Activated naive CD4-positive, alpha-beta T cell treated with anti-CD3 and anti-CD28 coated beads, Interleukin-2, amount 50 U/mL, for 24 hours (primary cell): ENCODE data around the gene KLHL14.
"Not testable (repeated sequence)": the region's sequence is repeated elsewhere in the genome, so short reads cannot be mapped to it uniquely, and the experiment has no call there.

ENCODE experiments used
- H3K27ac Mint-ChIP-seq: one replicate; pipeline ENCODE4 v1.8.0; 2021; ENCODE audit warnings: mild to moderate bottlenecking, mixed read lengths
- H3K27me3 Mint-ChIP-seq: one replicate; pipeline ENCODE4 v1.8.0; 2021; ENCODE audit warnings: mixed read lengths
- H3K36me3 Mint-ChIP-seq: one replicate; pipeline ENCODE4 v1.8.0; 2021; ENCODE audit warnings: mixed read lengths
- H3K4me1 Mint-ChIP-seq: one replicate; pipeline ENCODE4 v1.8.0; 2021; ENCODE audit warnings: mixed read lengths
- H3K4me3 Mint-ChIP-seq: one replicate; pipeline ENCODE4 v1.8.0; 2021; ENCODE audit warnings: mild to moderate bottlenecking, mixed read lengths
- H3K9me3 Mint-ChIP-seq: one replicate; pipeline ENCODE4 v1.8.0; 2021; ENCODE audit warnings: mixed read lengths

Gene KLHL14

GRCh38 chr18:32654507-32654906 is 118.3 kb downstream of the KLHL14 start:
- not testable (repeated sequence) for H3K36me3 Mint-ChIP-seq, H3K9me3 Mint-ChIP-seq, H3K4me1 Mint-ChIP-seq, H3K27ac Mint-ChIP-seq, H3K4me3 Mint-ChIP-seq
- H3K27me3 Mint-ChIP-seq = peaks cover 11% of the 10 kb centered on the region

DNA sequence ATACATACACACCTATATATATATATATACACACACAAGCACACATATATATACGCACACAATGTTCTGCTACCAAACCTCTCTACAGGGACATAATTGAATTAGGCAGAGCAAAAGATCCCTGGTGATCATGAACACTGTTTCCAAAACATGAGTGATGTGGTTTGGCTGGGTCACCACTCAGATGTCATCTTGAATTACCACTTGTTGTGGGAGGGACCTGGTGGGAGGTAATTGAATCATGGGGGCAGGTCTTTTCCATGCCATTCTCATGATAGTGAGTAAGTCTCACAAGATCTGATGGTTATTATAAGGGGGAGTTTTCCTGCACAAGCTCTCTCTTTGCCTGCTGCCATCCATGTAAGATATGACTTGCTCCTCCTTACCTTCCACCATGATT is 135.2 kb downstream of the KLHL14 start:
- H3K27me3 Mint-ChIP-seq, H3K4me1 Mint-ChIP-seq, H3K36me3 Mint-ChIP-seq: not testable (repeated sequence)

GRCh38 chr18:32637226-32637625 is 135.6 kb downstream of the KLHL14 start:
- Mint-ChIP-seq H3K36me3 (no peaks in the 10 kb centered on the region), H3K4me1 (no peaks in the 10 kb centered on the region), H3K27me3 (peaks cover 3% of the 10 kb centered on the region), H3K9me3 (no peaks in the 10 kb centered on the region), H3K4me3 (no peak overlapping the region), H3K27ac (no peak overlapping the region)

More for the DNA sequence above, 135.2 kb downstream of the KLHL14 start:
- H3K9me3 Mint-ChIP-seq, H3K4me3 Mint-ChIP-seq, H3K27ac Mint-ChIP-seq: not testable (repeated sequence)

DNA sequence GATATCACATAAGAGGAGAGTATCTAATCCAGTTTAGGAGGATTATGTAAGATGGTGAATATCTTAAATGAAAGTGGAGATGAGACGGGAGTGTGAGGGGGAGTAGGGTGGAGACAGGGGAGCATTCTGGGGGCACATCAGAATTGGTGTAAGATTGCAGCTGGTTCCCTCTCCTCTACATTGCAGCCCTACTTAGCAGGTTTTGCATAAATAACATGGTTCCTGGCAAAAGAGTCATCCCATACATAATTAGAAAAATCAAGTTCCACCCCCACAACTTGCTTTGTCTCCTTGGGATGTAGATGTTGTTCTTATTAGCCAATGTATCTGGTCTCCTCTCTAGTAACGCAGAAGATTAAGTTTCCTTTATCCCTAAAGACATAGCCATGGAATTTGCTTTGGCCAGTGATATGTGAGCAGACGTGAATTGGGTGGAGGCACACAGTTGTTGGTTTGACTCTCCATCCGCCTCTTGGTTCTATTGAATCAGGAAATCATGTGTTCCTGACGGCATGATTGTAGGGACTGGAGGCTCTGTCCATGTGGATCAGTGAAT is 137.9 kb downstream of the KLHL14 start:
- H3K4me1 Mint-ChIP-seq = no peaks in the 10 kb centered on the region
- H3K9me3 Mint-ChIP-seq = no peaks in the 10 kb centered on the region
- H3K4me3 Mint-ChIP-seq = no peak overlapping the region
- peaks cover 2% of the 10 kb centered on the region for H3K27me3 Mint-ChIP-seq
- no peaks in the 10 kb centered on the region for H3K36me3 Mint-ChIP-seq
- H3K27ac Mint-ChIP-seq = no peak overlapping the region

DNA sequence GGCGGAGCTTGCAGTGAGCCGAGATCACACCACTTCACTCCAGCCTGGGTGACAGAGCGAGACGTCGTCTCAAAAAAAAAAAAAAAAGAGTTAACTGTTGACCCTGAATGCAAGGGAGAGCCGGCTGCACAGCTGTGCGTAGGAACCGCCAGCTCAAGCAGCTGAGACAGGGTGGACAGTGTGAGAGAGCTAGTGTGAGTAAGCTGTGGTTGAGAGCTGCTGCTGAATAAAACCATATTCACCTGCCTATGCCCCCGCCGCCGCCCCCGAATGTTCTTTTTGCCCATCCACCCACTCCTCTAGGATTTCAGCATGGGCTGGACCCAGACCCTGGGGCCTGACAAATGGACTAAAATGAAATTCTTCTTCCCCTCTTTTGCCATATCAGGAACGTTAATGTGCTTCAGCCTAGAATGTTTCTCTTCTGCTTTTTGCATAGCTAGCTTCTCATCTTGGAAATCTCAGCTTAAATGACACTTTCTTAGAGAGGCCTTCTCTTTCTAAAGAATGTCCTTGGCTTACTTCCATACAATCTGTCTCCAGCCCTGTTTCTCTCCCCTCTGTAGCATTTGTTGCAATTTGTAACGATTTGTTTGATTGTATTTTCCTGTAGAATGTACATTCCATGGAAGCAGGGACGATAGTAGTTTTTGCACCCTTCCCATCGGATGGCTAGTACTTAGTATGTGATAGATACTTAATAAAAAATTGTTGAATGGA is 142.7 kb downstream of the KLHL14 start:
- no peaks in the 10 kb centered on the region for H3K36me3 Mint-ChIP-seq
- peaks cover 4% of the 10 kb centered on the region for H3K27me3 Mint-ChIP-seq
- H3K4me1 Mint-ChIP-seq = no peaks in the 10 kb centered on the region
- H3K4me3 Mint-ChIP-seq = no peak overlapping the region
- H3K27ac Mint-ChIP-seq = no peak overlapping the region
- H3K9me3 Mint-ChIP-seq = no peaks in the 10 kb centered on the region

GRCh38 chr18:32629292-32629691 is 143.5 kb downstream of the KLHL14 start:
- no peaks in the 10 kb centered on the region for H3K4me1 Mint-ChIP-seq
- no peak overlapping the region for H3K4me3 Mint-ChIP-seq
- no peak overlapping the region for H3K27ac Mint-ChIP-seq
- no peaks in the 10 kb centered on the region for H3K36me3 Mint-ChIP-seq
- H3K9me3 Mint-ChIP-seq = no peaks in the 10 kb centered on the region
- H3K27me3 Mint-ChIP-seq = peaks cover 4% of the 10 kb centered on the region

GRCh38 chr18:32624182-32624723 is 148.6 kb downstream of the KLHL14 start:
- no peaks in the 10 kb centered on the region for H3K4me1 Mint-ChIP-seq
- H3K36me3 Mint-ChIP-seq = no peaks in the 10 kb centered on the region
- no peaks in the 10 kb centered on the region for H3K9me3 Mint-ChIP-seq
- H3K27me3 Mint-ChIP-seq = peaks cover 4% of the 10 kb centered on the region
- H3K27ac Mint-ChIP-seq = no peak overlapping the region
- no peak overlapping the region for H3K4me3 Mint-ChIP-seq

DNA sequence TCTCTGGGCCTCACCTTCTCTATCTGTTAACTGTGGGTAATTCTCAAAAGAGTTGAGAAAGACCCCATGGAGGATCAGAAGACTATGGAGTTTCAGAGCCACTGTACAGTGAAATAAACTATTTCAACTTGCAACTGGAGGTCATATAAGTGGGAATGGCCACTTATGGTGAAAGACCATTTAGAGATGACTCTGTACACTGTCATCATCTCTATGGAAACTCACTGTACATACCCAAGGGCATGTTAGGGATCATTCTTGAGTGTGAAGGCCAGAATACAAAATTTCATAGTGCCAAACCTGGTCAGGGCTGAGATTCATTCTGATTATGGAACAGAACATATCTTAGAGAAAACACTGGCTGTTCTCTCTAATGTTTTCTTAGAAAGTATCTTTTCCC is 149.3 kb downstream of the KLHL14 start:
- no peaks in the 10 kb centered on the region for H3K4me1 Mint-ChIP-seq
- no peaks in the 10 kb centered on the region for H3K36me3 Mint-ChIP-seq
- no peak overlapping the region for H3K27ac Mint-ChIP-seq
- H3K9me3 Mint-ChIP-seq = no peaks in the 10 kb centered on the region
- no peak overlapping the region for H3K4me3 Mint-ChIP-seq
- H3K27me3 Mint-ChIP-seq = peaks cover 4% of the 10 kb centered on the region
